HK-2 (cell line): Measurements from ENCODE around the gene CNTNAP5.

Source experiments
- DNase-seq: peaks from one replicate; pipeline ENCODE4 v3.0.0-alpha.2; 2018; ENCODE audit not compliant: unreplicated experiment

The CNTNAP5 gene

GRCh38 chr2:124547700-124548099 is 522.6 kb downstream of the CNTNAP5 start:
- DNase-seq, result no peak

GRCh38 chr2:124558277-124558905 is 533.3 kb downstream of the CNTNAP5 start:
- DNase-seq, result no peak

DNA sequence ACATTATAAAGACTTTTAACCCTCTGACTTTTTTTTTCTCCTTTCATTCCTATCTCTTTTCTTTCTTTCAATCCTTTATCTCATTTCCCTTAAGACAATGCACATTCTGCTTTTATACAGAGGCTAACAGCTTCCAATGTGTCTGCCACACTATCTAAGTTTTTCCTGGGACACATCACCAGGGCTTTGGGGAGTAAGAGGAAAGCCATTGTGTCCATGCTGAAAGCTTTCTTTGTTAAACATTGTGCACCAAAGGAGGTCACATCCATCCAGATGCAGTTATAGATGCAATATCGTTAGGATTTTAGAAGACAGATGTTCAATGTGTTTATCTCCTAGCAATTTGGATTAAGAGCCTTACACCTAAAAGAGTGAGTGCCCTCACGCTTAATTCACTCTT is 534.1 kb downstream of the CNTNAP5 start:
- no peak for DNase-seq

DNA sequence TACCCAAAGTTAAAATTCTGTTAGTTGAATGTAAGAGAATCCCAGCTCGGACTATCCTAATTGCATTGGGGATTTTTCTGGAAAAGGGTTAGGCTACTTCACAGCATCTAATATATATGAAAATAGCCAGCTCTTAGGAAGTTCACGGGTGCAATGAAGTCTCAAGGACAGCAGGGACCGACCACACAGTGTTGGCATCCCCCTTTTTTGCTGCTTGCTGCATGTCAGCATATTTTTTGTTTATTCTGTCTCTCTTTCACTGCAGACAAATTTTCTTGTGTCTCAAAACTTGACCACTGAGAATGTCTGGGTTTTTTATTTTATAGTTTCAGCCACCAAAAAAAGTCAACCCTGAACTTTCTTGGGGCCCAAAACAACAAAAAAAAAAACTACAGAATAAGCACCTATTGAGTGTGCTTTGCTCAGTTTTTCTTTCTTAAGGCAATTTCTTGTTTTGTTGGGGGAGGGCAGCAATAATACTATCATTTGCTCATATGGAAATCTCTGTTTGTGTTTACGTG is 535.6 kb downstream of the CNTNAP5 start:
- no peak for DNase-seq

DNA sequence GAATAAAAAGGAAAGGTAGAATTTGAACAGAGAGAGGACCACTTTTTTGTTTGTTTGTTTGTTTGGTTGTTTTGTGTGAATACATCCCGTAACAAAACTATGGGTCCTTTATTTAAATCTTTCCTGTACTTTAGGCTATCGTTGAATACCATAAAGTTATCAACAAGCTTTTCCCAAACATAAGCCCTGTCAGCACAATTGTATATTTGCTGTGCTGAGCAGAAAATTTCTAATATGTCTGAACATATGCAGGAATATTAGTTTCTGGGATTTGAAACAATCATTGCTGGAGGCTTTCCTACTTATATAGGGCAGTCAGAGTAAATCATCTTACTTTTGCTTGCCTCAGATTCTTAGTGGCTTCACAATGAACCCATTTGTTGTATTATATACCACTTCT is 536.4 kb downstream of the CNTNAP5 start:
- DNase-seq, result no peak

DNA sequence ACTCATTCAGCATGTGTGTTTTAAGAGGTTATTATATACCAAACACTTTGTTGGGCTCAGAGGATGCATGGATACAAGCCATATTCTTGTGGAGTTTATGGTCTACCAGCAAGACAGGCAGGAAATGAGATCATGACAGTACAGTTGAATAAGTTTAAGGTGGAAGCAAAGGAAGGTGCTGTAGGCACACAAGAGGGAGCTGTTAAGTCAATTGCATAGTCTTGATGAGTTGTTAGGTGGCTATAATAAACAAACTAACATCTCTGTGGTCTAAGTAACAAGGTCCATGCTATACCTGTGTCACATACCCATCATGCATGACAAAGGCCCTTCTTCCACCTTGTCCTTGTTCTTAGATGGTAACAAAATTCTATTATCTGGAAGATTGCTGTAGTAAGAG is 538.3 kb downstream of the CNTNAP5 start:
- DNase-seq, result no peak

DNA sequence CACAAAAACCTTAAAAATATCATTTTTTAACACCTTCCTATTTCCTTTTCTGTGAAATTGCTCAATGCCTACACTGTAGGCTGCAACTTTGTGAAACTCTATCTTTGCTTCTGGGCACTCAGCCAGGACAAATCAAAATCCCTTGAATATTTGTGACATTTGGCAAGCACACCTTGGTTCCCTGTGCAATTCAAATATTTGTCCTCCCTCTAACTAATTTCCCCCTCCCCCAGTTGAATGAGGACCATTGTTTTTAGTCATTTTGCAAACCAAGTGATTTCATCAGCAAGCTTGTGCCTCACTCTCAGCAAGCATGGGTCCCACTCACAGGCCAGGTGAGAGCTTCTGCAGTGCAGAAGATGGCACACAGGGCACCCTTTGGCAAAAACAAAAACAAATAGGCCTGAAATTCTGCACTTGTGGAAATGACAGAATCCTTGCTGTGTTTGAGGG is 541.5 kb downstream of the CNTNAP5 start:
- no peak for DNase-seq

- DNase-seq, result no peak
Observed at GRCh38 chr2:124570872-124571271, 545.8 kb downstream of the CNTNAP5 start.

DNA sequence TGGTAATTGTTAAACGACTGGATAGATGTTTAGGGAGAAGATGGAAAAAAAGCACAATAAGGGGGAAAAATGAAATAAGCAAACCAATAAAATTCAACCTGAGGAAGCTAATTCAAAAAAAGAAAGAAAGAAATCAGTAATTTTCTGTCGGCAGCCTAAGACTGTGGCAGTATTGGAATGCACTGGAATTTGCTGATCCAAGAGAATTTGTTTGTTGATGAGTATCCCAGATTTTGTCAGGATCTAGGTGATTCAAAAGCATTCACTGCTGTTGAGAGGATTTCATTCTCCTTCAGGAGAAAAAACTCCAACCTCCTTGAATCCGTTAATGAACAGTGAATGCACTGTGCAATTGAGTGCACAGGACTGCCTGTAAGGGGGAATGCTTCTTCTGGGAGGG is 546.7 kb downstream of the CNTNAP5 start:
- no peak for DNase-seq

GRCh38 chr2:124572934-124573634 is 548.0 kb downstream of the CNTNAP5 start:
- no peak for DNase-seq

GRCh38 chr2:124575497-124575896 is 550.4 kb downstream of the CNTNAP5 start:
- DNase-seq, result no peak

GRCh38 chr2:124580263-124580662 is 555.2 kb downstream of the CNTNAP5 start:
- no peak for DNase-seq

DNA sequence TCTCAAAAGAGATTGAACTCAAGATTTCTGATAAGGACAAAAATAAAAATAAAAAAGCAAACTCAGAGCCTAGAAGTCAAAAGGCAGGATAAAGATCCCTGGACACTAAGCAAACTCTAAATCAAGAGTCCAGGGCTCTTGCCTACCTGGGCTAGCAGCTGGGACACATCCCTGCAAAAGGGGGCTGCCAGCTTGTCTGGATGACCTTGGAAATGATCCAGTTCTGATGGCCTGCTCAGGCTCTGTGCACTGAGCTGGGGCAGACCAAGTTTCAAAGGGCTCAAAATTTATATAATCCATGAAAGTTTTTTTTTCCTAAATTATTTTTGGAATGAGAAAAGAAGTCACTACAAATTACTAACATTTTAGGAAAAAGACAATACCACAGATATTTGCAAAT is 557.3 kb downstream of the CNTNAP5 start:
- DNase-seq, result no peak

GRCh38 chr2:124584615-124585014 is 559.5 kb downstream of the CNTNAP5 start:
- DNase-seq, result no peak

DNA sequence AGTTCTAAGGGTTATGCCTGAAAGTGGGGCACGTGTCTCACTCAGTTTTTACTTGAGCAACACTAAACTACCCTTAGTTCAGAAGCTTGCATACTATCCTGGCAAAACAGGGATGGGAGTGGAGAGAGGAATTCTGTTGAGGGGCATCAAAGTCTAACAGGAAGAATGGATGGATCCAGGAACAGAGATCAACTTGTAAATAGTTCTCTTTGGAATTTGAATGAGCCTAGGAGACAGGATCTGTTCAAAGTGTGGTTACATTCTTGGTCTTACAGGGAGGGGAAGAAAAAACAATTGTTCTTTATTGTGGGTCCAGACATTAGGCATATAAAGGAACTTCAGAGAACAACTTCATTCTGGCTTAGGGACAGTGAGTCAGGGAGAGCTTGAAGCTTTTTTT is 560.2 kb downstream of the CNTNAP5 start:
- no peak for DNase-seq

GRCh38 chr2:124586210-124586609 is 561.1 kb downstream of the CNTNAP5 start:
- DNase-seq, result no peak

- no peak for DNase-seq
Observed at GRCh38 chr2:124586835-124587234, 561.7 kb downstream of the CNTNAP5 start.

GRCh38 chr2:124589971-124590370 is 564.9 kb downstream of the CNTNAP5 start:
- DNase-seq, result no peak

GRCh38 chr2:124602759-124603158 is 577.7 kb downstream of the CNTNAP5 start:
- DNase-seq, result no peak

GRCh38 chr2:124604940-124605339 is 579.9 kb downstream of the CNTNAP5 start:
- DNase-seq, result no peak

GRCh38 chr2:124607679-124608078 is 582.6 kb downstream of the CNTNAP5 start:
- no peak for DNase-seq

- no peak for DNase-seq
Observed at GRCh38 chr2:124609667-124610066, 584.6 kb downstream of the CNTNAP5 start.

GRCh38 chr2:124610141-124610540 is 585.1 kb downstream of the CNTNAP5 start:
- DNase-seq, result no peak
